Right lung (tissue), 5 donors: Measurements from ENCODE around the gene XPNPEP2. TPM values are rescaled to one million over a fixed set of nuclear protein-coding genes. Genes with fewer than 3 reads are reported as not detected.
"Not testable (repeated sequence)": the region's sequence is repeated elsewhere in the genome, so short reads cannot be mapped to it uniquely, and the experiment has no call there.

ENCODE experiments used
- DNase-seq, 2 donors: peaks; one replicate each; pipeline ENCODE4 v3.0.0-alpha.2; 2013
- polyA plus RNA-seq, 5 donors: library from polyadenylated mRNA; unstranded; fragments of 120-200 nt; gene quantifications; one replicate each; pipeline versions ENCODE4 v1.2.1 to v1.2.3, GENCODE V29; 2013; ENCODE audit warnings: inconsistent platforms in 1 of 5, low replicate concordance in 1 of 5; ENCODE audit not compliant: insufficient read length in 5 of 5, insufficient read depth in 1 of 5

XPNPEP2 gene
- polyA plus RNA-seq, 5 donors, result 5.9 to 8.5 (median 8.2) TPM

DNA sequence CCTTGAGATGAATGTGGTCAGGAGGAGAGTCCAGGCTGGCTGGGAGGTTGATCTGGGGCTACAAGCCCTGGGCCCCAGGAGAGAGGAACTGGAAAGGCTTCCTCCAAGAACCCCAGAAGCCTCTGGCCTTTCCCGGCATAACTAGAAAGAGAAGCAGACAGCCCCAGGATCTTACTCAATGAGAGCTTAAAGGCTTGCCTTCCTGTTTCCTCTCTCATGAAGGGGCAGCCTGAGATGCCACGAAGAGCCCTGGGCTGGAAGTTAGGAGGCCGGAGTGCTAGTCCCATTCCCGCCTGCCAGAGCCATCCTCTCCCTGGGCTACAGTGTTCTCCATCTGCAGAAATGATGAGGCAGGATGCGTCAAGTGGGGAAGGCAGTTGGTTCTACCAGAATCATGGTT, 20.1 kb upstream of the XPNPEP2 start:
- no peak for DNase-seq

DNA sequence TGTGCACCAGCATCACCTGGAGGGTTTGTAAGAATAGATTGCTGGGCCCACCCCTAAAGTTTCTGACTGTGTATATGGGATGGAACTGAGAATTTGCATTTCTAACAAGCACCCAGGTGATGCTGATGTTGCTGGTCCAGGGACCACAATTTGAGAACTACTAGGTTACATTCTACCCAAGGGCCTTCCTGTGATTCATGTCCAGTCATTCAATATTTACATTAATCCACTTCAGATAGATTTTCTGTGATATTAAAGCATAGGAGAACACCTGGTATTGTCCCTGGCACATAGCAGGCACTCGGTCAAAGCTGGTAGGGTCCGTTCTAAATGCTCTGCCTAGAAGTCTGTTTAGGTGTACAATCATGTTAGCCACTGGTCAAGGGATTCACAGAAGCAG, 19.5 kb upstream of the XPNPEP2 start:
- DNase-seq, result no peak

DNA sequence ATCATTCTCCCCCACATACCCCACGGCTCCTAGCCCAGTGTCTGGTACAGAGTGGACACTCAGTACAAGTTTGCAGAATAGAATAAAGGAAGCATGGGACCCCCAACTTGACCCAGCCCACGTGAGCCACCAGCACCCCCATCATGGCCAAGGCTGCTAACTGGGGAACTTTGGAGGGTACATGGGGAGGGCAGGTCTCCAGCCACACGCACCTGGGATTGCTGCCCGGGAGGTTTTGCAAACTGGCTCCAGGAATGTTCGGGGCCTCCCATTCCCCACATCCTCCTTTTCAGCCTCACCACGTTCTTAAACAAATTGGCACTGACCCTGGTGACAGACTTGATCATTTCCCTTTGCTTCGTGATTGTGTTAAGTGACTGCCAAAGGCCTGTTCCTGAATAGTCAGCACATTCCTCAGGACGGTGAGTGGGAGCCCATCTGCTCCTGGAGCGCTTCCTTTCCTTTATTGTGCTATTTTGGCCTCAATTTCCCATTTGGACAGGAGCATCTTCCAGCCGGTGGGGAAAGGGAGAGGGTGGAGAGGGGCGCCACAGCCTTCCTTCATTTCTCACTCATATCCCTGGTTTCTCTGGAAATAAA, 18.7 kb upstream of the XPNPEP2 start:
- DNase-seq, result no peak

DNA sequence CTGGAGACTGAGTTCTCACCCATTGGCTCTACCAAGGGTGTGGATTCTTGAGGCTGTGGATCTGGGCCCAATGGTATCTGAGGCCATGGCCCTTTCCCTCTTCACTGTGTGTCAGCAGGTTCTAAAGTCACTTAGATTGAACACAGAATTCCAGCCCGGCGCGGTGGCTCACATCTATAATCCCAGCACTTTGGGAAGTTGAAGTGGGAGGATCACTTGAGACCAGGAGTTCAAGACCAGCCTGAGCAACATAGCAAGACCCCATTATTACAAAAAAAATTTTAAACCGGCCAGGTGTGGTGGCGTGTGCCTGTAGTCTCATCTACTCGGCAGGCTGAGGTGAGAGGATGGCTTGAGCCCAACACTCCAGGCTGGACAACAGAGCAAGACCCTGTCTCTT, 18.0 kb upstream of the XPNPEP2 start:
- DNase-seq, result no peak

DNA sequence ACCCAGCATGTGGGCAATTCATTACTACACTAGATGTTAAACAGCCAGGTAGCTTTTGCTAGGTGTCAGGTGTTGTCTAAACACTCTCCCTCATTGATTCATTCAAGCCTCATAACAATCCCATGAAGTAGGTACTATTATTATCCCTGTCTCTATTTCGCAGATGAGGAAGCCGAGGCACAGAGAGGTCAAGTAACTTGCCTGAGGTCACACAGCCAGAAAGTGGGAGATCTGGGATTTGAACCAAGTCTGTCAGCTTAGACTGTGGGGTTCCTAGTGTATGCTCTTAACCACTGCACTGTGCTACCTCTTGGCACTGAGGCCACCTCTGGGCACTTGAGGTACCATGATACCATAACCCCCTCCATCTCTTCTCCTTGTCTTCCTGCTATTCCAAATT, 17.4 kb upstream of the XPNPEP2 start:
- DNase-seq, result no peak

DNA sequence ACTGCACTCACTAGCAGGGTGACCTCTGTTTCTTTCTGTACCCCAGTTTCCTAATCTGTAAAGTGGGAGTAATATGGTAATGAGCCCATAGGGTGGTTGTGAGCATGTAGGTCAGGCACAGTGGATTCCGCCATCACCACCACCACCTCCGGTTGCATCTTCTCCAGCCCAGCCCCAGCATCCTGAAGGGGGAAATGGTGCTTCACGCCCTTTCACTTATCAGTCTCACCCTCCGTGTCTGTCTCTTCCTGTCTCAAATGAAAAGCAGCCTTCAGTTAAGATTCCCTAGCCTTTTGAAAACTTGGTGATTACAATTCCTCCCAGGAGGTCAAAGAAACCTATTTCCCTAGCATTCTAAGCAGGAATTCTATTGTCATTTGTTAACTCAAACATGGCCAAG, 16.9 kb upstream of the XPNPEP2 start:
- no peak for DNase-seq

DNA sequence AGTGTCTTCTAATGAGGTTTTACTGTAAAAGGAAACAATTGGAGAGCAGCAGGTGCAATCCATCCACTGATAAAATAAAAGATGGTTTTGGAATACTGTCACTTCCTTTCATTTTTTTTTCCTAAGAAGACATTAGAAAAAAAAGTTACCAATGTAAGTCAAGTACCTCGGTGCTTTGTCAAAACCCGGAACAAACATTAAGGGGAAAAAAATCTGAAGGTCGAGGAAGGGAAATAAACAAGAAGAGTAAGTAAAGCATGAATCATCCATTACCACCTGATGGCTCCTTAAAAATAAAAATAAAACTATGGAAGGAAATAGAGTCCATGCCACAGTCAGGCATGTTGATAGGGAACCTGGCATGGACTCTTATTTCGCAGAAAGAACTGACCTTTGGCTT, 15.3 kb upstream of the XPNPEP2 start:
- DNase-seq, result no peak

DNA sequence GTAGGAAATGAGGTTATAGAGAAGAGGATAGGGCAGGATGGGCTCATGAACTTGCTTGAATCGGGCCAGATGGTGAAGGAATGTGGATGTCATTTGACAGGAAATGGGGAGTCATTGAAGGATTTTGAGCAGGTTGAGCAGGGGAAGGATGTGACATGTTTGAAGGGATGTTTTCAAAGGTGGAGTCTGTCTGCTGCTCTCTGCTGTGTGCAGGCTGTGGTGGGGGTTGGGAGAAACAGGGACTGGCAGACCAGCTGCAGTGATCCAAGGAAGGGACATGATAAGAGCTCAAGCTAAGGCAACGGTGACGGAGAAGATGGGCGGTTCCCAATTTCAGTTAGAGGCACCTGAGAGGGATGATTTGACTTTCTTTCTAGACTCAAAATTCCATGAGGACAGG, 14.0 kb upstream of the XPNPEP2 start:
- DNase-seq, result no peak

DNA sequence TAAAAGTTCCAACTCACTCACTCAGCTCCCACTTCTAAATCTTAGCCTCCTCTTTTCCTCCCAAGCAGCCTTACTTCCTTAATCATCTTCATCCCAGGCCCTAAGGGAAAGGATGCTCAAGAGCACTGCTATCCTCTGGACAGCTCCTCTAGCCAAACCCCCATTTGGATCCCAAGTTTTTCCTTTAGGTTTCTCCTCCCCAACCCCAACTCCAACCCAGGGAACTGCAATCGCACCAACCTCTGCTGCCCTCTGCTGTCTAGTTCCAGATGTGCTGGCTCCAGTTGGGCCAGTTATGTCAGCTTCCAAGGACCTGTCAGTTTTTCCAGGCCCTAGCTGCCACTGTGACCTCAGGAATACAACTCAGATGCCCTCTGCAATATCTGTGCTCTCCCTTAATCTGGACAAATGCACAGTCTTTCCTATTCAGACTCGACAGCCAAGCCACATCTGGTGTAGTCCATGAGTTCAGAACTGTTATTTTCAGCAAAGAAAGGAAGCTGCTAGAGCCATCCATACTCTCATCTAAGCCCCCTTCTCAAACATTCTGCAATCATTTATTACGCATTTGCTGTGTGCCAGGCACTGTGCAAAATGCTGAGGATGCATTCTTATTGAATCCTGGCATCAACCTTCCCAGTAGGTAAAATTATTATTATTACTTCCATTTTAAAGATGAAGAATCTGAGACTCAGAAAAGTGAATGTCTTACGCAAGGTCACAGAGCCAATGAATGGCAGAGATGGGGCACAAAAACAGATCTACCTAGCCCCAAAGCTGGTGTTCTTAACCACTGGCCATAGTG, 12.3 kb upstream of the XPNPEP2 start:
- peak in 1 of 2 donors; percentile 48 for DNase-seq

DNA sequence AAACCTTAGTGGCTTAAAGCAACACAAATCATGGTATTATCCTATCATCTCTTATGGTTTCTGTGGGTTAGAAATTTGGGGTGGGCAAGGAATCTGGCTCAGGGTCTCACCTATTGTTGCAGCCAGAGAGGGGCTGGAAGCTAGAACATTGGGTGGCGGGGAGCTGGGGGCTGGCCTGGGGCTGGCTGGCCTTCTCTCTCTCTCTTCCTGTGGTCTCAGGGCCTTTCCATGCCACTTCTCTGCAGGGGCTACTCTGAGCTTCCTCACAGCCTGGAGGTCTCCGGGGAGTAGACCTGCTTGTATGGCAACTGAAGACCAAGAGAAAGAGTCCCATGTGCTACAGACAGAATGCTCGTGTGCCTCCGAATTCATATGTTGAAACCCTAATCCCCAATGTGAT, 10.7 kb upstream of the XPNPEP2 start:
- DNase-seq, result no peak

DNA sequence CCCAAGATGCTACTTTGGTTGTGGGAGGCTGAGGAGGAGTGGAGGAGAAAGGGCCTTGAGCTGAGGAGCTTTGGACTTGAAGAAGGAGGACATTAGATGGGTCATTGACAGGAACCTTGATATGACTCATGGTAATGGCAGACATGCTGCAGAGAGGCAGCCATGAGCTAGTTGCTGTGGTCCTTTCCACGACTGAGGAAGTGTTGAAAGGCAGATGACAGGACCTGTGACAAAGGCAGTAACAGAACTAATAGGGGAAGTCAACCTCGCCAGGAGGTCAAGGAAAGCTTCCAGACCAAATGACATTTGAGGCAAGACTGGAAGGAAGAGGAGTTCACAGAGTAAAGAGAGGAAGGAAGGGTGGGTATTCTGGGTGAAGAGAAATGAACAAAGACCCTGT, 7.6 kb upstream of the XPNPEP2 start:
- DNase-seq, result no peak

DNA sequence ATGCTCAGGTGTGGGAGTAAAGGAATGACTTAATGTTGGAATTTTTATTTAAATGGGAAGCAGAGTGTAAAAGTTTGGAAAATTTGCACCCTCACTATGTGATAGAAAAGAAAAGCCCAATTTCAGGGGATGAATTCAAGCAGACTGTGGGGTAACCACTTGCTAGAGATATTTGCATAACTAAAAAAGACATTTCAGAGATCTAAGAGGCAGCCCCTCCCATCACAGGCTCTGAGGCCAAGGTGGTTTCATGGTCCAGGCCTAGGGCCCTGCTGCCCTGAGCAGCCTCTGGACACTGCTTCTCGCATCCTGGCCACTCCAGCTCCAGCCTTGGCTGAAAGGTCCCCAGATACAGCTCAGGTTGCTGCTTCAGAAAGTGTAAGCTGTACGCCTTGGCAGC, 5.9 kb upstream of the XPNPEP2 start:
- no peak for DNase-seq

DNA sequence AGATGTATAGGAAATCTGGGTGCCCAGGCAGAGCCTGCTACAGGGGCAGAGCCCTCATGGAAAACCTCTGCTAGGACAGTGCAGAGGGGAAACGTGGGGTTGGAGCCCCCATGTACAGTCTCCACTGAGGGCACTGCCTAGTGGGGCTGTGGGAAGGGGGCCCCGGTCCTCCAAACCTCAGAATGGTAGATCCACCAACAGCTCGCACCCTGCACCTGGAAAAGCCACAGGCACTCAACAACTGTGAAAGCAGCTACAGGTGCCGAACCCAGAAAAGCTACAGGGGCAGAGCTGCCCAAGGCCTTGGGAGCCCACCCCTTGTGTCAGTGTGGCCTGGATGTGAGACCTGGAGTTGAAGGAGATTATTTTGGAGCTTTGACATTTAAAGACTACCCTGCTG, 5.4 kb upstream of the XPNPEP2 start:
- no peak for DNase-seq

DNA sequence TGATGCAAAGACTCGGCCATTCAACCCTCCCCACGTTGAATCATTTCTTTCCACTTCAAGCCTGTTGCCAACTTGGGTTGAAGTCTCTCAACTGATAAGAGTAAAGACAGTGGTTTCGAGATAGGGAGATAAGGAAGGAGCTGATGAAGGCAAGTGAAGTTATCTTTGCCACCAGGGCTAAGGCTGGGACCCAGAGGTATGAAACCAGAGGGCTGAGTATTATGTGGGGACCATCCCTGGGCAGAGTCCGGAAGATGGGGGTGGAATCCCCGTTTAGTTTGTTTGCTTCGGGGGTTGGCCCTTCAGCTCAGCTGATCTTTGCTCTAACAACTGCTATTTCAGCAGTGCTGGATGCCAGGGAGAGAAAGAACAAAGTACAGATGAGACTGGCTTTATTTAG, 2.3 kb upstream of the XPNPEP2 start:
- DNase-seq, result no peak

DNA sequence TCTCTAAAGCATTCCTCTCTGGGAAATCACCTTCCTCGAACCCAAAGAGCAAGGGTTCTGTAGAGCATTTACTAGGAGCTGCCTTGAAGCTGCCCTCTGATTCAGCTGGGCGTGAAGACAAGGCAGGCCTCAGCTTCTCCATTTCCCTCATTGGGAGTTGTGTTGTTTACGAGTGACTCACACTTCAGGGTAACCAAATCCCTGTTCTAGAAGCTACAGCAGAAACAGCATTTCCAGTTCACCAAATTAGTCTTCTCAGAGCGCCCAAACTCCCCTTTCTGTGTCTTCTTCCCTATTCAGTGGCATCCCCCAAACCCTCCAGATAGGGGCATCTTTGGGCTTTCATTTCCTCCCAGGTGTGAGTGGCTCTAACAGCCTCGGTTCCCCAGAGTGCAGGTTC, 863 bp upstream of the XPNPEP2 start:
- DNase-seq, result no peak

DNA sequence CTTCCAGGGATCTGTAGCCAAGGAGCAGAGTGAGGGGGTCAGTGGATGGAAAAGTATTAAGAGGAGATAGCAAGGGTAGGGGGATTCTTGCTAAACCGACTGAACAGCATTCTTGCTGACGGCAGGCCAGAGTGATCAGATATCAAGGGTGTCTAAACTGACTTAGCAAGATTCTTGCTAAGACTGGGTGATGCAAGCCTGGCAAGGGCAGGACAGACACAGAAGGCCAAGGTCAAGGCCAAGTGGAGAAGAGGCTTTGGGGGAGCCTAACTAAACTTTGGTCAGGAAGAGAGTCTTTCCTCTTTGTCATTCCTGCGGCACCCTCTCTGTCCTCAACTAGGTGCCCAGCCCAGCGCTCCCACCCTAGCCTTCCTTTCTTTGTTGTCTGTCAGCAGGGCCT, 799 bp downstream of the XPNPEP2 start:
- DNase-seq, result no peak

DNA sequence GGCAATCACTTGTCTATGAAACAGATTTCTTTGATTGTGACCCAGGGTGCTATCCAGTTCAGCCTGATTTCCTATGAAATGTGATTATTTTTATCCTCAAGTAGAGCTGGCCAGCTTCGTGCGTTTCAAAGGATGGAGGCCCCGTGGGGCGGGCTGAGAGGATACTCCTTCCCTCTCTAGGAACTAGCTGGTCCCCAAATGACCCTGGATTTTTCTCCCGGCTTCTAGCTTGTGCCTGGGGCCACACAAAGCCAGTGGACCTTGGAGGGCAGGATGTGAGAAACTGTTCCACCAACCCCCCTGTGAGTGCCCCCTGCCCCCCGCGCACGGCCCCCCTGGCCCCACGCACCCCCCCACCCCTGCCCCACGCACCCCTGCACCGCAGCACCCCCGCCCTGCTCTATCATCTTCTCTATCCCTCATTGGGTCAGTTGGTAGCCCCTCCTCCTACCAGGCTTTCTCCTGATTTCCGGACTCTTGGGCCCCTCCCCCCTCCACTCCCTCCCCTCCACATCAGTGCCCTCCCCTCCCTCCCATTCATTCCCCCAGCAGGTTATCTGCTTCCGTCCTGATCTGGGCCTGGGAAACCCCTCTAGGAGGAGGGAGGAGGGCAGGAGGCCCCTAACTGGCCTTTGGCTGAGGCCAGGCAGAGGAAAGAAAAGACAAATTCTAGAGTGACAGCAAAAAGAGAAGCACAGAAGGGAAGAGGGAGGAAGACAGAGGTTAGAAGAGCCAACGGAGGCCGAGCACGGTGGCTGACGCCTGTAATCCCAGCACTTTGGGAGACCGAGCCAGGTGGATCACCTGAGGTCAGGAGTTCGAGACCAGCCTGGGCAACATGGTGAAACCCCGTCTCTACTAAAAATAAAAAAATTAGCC, 3.3 kb downstream of the XPNPEP2 start:
- DNase-seq, result no peak

DNA sequence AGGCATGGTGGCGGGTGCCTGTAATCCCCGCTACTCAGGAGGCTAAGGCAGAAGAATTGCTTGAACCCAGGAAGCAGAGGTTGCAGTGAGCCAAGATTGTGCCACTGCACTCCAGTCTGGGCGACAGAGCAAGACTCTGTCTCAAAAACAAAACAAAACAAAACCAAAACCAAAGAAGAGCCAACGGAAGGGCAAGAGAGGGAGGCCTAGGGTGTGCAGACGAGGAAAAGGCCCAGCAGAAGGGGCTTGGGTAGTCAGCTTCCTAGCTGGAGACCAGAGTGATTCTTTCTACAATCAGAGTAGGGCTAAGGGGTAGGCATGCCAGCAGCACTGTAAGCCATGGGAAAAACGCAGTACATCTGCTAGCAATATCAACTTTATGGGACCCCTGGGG, 4.0 kb downstream of the XPNPEP2 start:
- DNase-seq, result not testable (repeated sequence)

DNA sequence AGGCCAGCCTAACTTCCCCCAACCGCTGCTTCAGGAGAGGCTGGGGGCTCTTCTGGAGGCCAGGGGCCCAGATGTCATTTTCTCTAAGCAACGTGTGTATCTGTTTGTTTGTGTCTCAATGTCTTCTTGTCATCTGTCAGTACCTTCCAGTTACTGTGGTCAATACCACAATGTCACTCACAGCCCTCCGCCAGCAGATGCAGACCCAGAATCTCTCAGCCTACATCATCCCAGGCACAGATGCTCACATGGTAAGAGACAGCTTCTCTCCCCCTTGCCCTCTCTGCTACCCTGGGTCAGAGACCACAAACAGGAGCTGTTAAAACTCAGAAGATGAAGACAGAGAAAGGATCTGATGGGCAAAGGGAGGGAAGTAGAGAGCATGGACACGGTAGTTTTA, 5.0 kb downstream of the XPNPEP2 start:
- DNase-seq, result no peak

DNA sequence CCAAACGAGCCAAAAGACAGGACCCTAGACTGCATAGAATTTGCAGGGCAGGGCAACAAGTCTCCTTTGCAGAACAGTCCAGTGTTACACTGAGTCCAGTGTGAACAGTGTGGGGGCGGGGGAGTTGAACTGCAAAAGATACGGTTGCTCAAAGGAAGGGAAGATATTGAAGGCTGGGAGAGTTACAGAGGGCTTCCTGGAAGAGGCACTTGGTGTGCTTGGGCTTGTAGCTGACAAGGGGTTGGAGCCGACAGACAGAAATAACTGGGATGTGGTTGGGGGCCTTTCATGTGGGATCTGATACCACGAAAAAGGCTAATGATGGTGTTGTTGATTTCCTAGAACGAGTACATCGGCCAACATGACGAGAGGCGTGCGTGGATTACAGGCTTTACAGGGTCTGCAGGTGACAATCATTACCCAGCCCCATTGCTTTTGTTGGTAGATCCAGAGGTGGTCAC, 6.1 kb downstream of the XPNPEP2 start:
- DNase-seq, result no peak

DNA sequence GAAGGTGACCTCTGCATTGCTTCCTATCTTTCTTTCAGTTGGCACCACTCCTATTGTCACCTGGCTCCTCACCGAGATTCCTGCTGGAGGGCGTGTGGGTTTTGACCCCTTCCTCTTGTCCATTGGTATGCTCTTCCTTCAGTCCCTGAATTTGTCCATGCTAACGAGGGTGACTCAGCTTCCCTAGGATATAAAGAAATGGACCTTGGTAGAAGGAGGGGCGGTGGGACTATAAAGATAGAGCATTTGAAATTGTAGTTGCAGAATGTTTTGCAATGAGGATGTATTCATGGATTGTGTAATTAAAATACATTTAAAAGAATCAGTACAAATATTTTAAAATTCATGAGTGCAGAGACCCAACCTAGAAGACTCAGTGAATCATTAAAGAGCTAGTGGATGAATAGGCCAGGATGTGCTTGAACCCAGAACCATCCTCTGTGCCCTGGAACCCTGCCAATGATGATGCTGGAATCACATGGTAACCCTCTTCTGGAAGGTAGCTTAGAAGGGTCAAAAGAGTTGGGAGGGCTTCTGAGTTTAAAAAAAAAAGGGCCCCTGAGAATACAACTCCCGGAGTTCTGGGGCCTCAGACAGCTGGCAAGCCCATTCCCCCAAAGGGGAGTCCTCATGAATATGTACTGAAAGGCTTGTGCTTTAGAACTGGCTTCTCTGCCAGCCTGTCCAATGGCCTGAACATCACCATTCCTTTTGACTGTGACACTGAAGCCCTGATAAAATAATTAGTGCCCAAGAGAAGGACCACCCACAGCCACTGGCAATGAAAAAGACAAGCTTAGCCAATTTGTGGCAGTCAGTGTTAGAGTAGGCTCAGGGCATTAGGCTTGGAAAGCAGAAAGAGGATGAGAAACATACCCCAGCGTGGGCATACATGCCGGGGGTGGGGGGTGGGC, 8.0 kb downstream of the XPNPEP2 start:
- DNase-seq, result no peak

DNA sequence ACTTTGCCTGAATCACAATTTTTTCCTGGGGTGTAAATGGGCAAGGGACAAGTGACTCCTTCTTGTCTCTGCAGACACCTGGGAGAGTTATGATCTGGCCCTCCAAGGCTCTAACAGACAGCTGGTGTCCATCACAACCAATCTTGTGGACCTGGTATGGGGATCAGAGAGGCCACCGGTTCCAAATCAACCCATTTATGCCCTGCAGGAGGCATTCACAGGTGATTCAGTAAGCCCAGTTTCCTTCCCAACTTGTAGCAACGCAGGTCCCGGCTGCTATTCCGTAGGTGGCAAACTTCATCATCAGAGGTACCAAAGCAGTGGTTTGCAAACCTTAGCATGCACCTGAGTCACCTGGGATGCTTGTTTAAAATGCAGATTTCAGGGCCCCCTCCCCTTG, 8.8 kb downstream of the XPNPEP2 start:
- no peak for DNase-seq
